NK-92 treated with Interleukin-12 subunit alpha and Interleukin-12 subunit beta, amount 100 ng/mL, for 24 hours (cell line): ENCODE results near the gene PLCG2.
"Not testable (repeated sequence)": the region's sequence is repeated elsewhere in the genome, so short reads cannot be mapped to it uniquely, and the experiment has no call there.

Source experiments
- DNase-seq: peaks from one replicate; lab custom pipeline; 2025; lab: John Stamatoyannopoulos, UW

Gene PLCG2

DNA sequence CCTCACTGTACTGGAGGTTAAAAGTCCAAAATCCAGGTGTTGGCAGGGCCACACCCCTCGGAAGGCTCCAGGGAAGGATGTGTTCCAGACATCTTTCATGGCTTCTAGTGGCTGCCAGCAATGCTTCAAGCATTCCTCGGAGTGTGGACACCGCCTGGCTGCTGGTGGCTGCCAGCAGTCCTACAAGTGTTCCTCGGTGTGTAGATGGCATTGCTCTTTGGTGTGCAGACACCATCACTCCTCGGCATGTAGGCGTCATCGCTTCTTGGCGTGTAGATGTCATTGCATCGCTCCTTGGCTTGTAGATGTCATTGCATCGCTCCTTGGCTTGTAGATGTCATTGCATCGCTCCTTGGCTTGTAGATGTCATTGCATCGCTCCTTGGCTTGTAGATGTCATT, 98.4 kb downstream of the PLCG2 start:
- not testable (repeated sequence) for DNase-seq

- no peak for DNase-seq
These were observed 99.4 kb downstream of the PLCG2 start for GRCh38 chr16:81878529-81878928.

DNA sequence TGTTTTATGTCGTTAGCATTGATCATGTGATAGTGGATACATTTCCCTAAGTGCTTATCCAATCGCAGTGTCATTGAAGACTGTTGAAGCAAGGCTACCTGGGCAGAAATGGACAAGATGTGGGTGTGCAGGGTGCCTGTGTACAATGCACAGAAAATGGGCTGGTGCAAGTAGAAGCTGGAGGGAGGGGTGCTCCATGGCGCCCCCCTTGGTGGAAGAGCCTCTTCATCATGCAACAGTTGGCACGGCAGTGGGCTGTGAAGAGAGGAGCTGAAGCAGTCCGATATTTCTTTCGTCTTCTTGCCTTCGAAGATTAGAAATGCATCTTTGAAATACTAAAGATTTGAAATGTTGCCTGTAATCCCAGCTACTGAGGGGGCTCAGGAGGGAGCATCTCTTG, 100.5 kb downstream of the PLCG2 start:
- no peak for DNase-seq

- DNase-seq = no peak
These were observed 101.7 kb downstream of the PLCG2 start for GRCh38 chr16:81880816-81881215.

DNA sequence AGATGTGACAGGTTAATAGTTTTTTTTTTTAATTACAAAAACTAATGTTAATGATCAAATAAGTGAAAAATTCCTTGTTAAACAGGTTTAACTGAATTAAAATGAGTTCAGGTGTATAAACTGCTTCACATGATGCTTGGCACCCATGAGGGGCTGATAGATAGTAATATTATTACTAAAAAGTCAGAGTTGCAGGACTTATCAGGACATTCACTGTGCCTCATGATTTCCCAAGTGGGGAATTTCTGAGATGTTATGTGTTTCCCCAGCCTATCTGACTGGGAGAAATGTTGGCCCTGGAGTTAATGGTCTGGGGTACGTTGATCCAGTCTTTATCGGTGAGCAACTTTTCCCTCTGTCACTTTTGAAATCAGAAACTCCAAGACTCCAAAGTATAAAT, 102.1 kb downstream of the PLCG2 start:
- DNase-seq = no peak

GRCh38 chr16:81882559-81882958, 103.5 kb downstream of the PLCG2 start:
- no peak for DNase-seq

- no peak for DNase-seq
These were observed 104.1 kb downstream of the PLCG2 start for GRCh38 chr16:81883235-81883634.

DNA sequence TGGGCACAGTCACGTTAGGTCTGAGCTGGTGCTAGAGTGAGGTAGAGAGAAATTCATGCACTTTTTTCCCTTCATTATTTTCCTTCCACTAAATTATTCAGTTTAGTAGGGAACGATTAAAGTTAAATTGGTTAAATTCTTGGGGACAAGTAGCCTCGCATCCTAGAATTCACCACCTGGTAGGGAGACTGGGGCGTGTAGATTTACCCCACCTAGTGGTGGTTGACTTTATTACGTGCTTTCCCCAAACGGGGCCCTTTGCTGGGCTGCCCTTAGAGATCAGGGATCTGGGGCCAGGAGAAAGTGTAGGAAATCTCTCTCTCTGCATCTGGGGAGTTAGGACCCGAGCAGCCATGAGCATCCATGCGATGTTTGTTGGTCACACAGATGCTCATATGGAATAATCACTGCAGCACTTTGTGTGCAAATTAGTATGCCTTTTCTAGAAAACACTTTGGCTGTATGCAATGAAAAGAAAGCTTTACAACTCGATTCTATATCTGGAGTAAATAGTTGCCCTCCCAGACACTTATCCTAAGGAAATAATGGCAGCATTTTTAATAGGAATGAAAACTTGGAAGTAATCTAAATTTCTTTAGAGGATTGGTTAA, 107.0 kb downstream of the PLCG2 start:
- no peak for DNase-seq

DNA sequence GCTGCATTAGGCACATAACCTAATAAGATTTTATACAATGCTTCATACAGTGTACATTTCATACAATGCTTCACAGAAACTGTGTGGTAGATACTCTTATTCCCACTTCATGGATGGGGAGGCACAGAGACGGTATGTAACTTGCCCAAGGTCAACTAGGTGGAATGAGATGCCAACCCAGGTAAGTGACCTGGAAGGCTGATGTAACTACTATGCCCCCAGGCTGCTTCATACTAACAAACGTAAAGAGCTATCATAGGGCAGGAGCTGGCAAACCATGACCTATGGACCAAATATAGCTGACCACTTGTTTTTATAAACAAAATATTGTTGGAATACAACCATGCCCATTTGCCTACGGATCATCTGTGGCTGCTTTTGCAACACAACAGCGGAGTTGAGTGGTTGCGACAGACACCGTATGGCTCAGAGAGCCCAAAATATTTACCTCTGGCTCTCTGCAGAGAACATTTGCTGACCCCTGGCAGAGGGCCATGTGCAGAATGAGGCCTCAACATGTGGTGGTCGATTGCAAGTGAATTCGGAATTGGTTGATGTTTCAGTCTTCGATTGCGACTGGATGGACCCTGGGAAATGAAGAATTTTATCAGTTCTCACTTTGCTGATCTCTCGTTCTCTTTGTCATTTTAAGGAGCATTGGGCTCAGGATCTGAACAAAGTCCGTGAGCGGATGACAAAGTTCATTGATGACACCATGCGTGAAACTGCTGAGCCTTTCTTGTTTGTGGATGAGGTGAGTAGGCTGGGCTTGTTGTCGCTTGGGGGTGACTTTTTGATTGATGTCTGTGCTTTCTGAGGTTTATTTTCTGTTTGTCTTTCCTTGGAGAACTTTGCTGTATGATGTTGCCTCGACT, 109.7 kb downstream of the PLCG2 start:
- no peak for DNase-seq

- DNase-seq = no peak
These were observed 112.8 kb downstream of the PLCG2 start for GRCh38 chr16:81891736-81892364.

- DNase-seq = no peak
These were observed 115.5 kb downstream of the PLCG2 start for GRCh38 chr16:81894592-81894991.

DNA sequence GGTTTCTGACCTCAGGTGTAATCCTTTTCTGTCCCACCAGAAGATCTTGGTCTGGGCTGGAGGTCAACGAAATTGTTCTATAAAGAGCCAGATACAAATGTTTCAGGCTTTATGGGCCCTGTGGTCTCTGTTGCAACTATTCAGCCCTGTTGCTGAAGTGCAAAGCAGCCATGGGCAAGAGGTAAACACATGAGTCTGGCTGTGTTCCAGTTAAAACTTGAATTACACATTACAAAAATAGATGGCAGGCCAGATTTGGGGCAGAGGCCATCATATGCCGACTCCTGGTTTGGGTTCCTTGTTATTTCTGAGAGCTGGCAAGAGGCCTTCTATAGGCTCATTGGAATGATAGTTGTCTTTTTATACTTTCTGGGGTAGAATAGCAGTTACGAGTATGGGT, 117.8 kb downstream of the PLCG2 start:
- DNase-seq = no peak

DNA sequence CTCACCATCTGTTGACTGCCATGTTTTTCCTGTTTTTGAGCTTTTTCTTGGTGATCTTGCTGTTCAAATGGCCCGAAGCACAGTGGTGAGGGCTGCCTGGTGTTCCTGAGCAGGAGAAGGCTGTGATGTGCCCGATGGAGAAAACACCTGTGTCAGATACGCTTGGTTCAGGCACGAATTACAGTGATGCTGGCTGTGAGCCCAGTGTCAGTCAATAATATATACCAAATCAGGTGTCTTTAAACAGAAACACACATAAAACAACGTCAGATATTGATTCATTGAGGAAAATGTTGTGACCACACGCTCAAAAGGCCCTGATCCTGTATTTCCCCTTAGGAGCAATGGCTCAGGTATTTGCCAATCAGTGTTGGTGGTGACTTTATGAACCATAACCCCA, 120.5 kb downstream of the PLCG2 start:
- no peak for DNase-seq

GRCh38 chr16:81900014-81900413, 120.9 kb downstream of the PLCG2 start:
- DNase-seq = no peak

DNA sequence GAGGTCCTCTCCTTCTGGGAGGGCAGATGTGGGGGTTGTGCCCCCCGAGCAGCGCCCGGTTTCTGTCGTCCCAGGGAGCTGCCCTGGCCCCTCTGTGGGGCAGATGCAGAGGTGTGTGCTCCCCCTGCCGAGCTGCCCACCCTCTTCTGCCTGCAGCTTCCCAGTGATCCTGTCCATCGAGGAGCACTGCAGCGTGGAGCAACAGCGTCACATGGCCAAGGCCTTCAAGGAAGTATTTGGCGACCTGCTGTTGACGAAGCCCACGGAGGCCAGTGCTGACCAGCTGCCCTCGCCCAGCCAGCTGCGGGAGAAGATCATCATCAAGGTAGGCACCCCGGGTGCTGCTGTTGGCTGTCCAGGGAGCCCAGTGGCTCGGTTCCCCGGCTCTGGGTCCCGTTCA, 121.4 kb downstream of the PLCG2 start:
- DNase-seq = no peak

- DNase-seq = no peak
These were observed 122.4 kb downstream of the PLCG2 start for GRCh38 chr16:81901484-81901883.

DNA sequence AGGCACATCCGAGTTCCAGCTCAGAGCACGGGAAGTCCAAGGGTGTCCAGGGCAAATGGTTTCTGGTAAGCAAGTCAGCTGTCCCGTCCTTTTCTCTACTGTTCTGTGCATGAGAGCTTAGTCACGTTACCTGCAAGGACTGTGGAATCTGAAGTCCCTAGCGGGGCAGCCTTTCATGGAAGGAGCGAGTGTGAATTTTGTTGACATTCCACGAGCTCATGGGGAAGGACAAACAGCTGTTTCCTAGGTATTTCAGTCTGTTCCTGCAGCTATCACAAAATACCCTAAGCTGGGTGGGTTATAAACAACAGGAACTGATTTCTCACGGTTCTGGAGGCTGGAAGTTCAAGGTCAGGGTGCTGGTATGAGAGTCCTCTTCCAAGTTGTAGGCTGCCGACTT, 122.9 kb downstream of the PLCG2 start:
- DNase-seq = no peak

DNA sequence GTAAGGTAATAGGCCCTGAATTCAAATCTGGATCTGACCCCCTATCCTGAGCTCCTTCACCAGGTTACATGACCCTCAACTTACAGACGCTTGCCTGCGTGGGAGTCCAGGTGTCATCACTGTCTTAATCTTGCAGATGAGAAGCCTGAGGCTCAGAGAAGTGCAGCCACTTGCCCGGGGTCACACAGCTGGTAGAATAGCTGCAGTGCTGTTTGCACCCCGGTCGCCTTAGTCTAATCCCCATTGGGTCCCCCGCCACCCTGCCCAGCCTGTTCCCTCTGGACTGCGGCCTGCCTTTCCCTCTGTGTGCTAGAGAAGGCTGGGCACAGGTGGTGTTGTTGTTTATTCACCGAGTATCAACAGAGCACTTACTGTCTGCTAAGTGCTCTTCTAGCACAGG, 125.2 kb downstream of the PLCG2 start:
- no peak for DNase-seq

GRCh38 chr16:81905277-81905676, 126.2 kb downstream of the PLCG2 start:
- DNase-seq = no peak

DNA sequence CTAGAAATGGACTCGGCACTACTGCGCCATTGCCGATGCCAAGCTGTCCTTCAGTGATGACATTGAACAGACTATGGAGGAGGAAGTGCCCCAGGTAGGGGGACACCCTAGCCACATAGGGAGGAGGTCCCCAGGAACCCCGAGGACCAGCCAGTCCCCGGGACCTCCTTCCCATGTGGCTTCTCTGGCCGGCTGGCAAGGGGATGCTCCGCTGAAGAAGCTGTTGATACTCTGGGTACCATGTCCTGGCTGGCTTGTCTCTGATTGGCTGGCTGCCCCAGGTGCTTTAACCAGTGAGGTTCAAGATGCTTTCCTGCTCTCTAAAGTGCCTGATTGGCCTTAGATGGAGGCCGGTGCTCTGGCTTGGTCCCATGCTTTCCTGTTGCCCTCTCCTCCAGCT, 128.6 kb downstream of the PLCG2 start:
- DNase-seq = no peak

- DNase-seq = no peak
These were observed 129.6 kb downstream of the PLCG2 start for GRCh38 chr16:81908466-81909262.

GRCh38 chr16:81910366-81910885, 131.3 kb downstream of the PLCG2 start:
- no peak for DNase-seq
